ENCODE measurements around the gene ITPRIP. TPM values are rescaled to one million over a fixed set of nuclear protein-coding genes. Genes with fewer than 3 reads are reported as not detected.

The ITPRIP gene
- total RNA-seq, 1 experiment from 2014 or later = 22.5 TPM

DNA sequence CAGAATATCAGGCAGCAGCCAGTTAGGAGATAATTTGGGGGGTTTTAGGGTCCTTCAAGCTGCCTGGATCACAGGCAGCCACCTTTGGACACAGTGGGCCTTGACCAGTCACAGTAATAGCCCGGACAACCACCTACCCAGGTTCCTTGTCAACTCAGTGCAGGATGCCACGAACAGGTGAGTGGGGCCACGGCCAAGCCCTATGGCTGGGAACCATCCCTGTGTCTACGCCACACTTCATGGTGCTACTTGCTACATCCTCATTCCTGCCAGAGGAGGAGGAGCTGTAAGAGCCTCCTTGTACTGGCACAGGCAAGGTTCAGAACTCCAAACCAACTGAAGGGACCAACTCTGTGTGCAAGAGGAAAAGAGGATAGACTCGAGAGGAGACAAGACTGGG is 19.9 kb downstream of the ITPRIP start:
- Histone ChIP-seq H2BK15ac (ENCODE audit: low read depth, low read length) (no peak overlapping the region), H4K20me1 (ENCODE audit: control insufficient read depth, insufficient read depth, insufficient read length) (no peaks in the 10 kb centered on the region), H2AFZ (ENCODE audit: low read length) (no peak overlapping the region), H3K23ac (ENCODE audit: insufficient read length, low read depth, low read length) (no peak overlapping the region), H3K4ac (ENCODE audit: low read depth, low read length) (no peak overlapping the region), H3K9me3 (ENCODE audit: control insufficient read depth, low read depth, low read length) (no peaks in the 10 kb centered on the region), H3K4me2 (ENCODE audit: insufficient read depth, insufficient read length, low read length) (no peak overlapping the region), H3K23me2 (ENCODE audit: insufficient read length, low read depth, low read length, poor library complexity, severe bottlenecking) (no peaks in the 10 kb centered on the region), H3K4me1 (ENCODE audit: insufficient read depth, low read length) (peaks cover 19% of the 10 kb centered on the region), H3T11ph (ENCODE audit: low read length) (no peak overlapping the region), H2BK5ac (ENCODE audit: insufficient read length, low read length) (no peak overlapping the region), H4K5ac (ENCODE audit: insufficient read length, low read depth, low read length) (no peak overlapping the region), H3K27me3 (ENCODE audit: insufficient read depth, low read length) (no peaks in the 10 kb centered on the region), H3K79me1 (ENCODE audit: insufficient read depth, low read depth, low read length, poor library complexity, severe bottlenecking) (no peaks in the 10 kb centered on the region), H3K79me2 (ENCODE audit: insufficient read depth, low read length) (peaks cover 18% of the 10 kb centered on the region; the same call in 1 of the 2 replicates), H3K18ac (ENCODE audit: insufficient read length, low read depth, low read length) (no peak overlapping the region), H2BK120ac (ENCODE audit: low read depth, low read length, poor library complexity, severe bottlenecking) (no peak overlapping the region), H4K91ac (ENCODE audit: insufficient read length, low read depth, low read length) (no peak overlapping the region), H3K9ac (ENCODE audit: extremely low read depth, insufficient read length, low read length) (no peak overlapping the region), H3K27ac (ENCODE audit: insufficient read length, low read depth, low read length) (no peak overlapping the region), H3K14ac (ENCODE audit: insufficient read depth, low read length) (no peak overlapping the region), H2BK20ac (ENCODE audit: low read depth, low read length, poor library complexity, severe bottlenecking) (no peak overlapping the region), H2BK12ac (ENCODE audit: insufficient read length, low read depth, low read length) (no peak overlapping the region), H3K56ac (ENCODE audit: insufficient read length, low read depth, low read length) (no peak overlapping the region), H4K8ac (replicated peaks; ENCODE audit: insufficient read length, low read depth, low read length) (no peak overlapping the region), H2AK5ac (ENCODE audit: insufficient read length, low read length) (no peak overlapping the region)
- no peaks in the 10 kb centered on the region for H3K27me3 Mint-ChIP-seq (ENCODE audit: low read depth)
- H3K36me3 Mint-ChIP-seq (ENCODE audit: insufficient read depth in 1 of 3, low read depth in 3 of 3) = peaks cover 17 to 38% (median 26%) of the 10 kb centered on the region in 3 experiments
- TF ChIP-seq, protein P1, sequence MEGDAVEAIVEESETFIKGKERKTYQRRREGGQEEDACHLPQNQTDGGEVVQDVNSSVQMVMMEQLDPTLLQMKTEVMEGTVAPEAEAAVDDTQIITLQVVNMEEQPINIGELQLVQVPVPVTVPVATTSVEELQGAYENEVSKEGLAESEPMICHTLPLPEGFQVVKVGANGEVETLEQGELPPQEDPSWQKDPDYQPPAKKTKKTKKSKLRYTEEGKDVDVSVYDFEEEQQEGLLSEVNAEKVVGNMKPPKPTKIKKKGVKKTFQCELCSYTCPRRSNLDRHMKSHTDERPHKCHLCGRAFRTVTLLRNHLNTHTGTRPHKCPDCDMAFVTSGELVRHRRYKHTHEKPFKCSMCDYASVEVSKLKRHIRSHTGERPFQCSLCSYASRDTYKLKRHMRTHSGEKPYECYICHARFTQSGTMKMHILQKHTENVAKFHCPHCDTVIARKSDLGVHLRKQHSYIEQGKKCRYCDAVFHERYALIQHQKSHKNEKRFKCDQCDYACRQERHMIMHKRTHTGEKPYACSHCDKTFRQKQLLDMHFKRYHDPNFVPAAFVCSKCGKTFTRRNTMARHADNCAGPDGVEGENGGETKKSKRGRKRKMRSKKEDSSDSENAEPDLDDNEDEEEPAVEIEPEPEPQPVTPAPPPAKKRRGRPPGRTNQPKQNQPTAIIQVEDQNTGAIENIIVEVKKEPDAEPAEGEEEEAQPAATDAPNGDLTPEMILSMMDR (conservative IDR thresholded peaks at IDR 0.05) = no peak
- H3K4me3 Mint-ChIP-seq = no peak overlapping the region
- H3K4me1 Mint-ChIP-seq = peaks cover 56 to 59% of the 10 kb centered on the region in 2 experiments
- WGBS (ENCODE audit: extremely low coverage, insufficient read length, low lambda C conversion rate) = no CpG with 5 or more reads among the region's 5 CpGs
- DNase-seq = no peak
- no peaks in the 10 kb centered on the region for H3K9me3 Mint-ChIP-seq
- 0 out of 7 replicates have a peak overlapping the region, but pooled peaks of 1 of the 3 experiments have one; percentile 58 for H3K27ac Mint-ChIP-seq
